K562 (cell line): Measurements from ENCODE around the gene SLC12A9. TPM values are rescaled to one million over a fixed set of nuclear protein-coding genes. Genes with fewer than 3 reads are reported as not detected.

Experiments used
- BRF2 ChIP-seq: IDR thresholded peaks from 3 replicates; pipeline ENCODE4 v1.6.1; 2011; ENCODE audit warnings: borderline replicate concordance, mild to moderate bottlenecking; ENCODE audit not compliant: insufficient read length, insufficient read depth
- CTCFL ChIP-seq: IDR thresholded peaks from 2 replicates; pipeline ENCODE4 v1.6.1; 2011; ENCODE audit warnings: borderline replicate concordance, low read depth, mild to moderate bottlenecking, moderate library complexity, low read length; ENCODE audit not compliant: insufficient read depth, poor library complexity, severe bottlenecking
- ILF3 ChIP-seq: fragments of 450-650 bp; IDR thresholded peaks from 2 replicates; pipeline ENCODE4 v1.6.1; 2018; ENCODE audit warnings: antibody characterized with exemption, mild to moderate bottlenecking, moderate library complexity, borderline replicate concordance
- LCOR ChIP-seq: sonication (generic); formaldehyde crosslinking; IDR thresholded peaks from 2 replicates; pipeline ENCODE4 v1.8.0; 2022; ENCODE audit warnings: mild to moderate bottlenecking, missing genetic modification reagents
- MLX ChIP-seq, 2 experiments: fragments of 450-650 bp in 1 of 2; sonication (generic) in 1 of 2; formaldehyde crosslinking; conservative IDR thresholded peaks; 2 replicates each; pipeline versions ENCODE4 v1.4.0 to v1.8.1; 2020 to 2022; ENCODE audit warnings: mild to moderate bottlenecking in 1 of 2, missing genetic modification reagents in 1 of 2
- NR3C1 ChIP-seq: sonication (generic); formaldehyde crosslinking; IDR thresholded peaks from 2 replicates; pipeline ENCODE4 v1.8.1; 2022; ENCODE audit warnings: missing genetic modification reagents
- PHB ChIP-seq: fragments of 250-450 bp; sonication (Bioruptor Pico); IDR thresholded peaks from 2 replicates; pipeline ENCODE4 v1.5.0; 2021
- SREBF2 ChIP-seq: sonication (generic); formaldehyde crosslinking; IDR thresholded peaks from 2 replicates; pipeline ENCODE4 v1.4.0; 2020; ENCODE audit warnings: mild to moderate bottlenecking, missing genetic modification reagents
- TRIM24 ChIP-seq, 2 experiments: fragments of 450-650 bp; IDR thresholded peaks; 2 replicates each; pipeline ENCODE4 v1.6.1; 2016
- ZNF24 ChIP-seq: fragments of 450-650 bp; IDR thresholded peaks from 2 replicates; pipeline ENCODE4 v1.6.1; 2016
- ZNF398 ChIP-seq: fragments of 250-450 bp; sonication (Bioruptor Pico); IDR thresholded peaks from 2 replicates; pipeline ENCODE4 v1.8.0; 2021; ENCODE audit warnings: moderate library complexity, mild to moderate bottlenecking, inconsistent platforms
- ZNF41 ChIP-seq: fragments of 250-450 bp; sonication (Bioruptor Pico); conservative IDR thresholded peaks from 2 replicates; pipeline ENCODE4 v1.4.0; 2020; ENCODE audit warnings: mild to moderate bottlenecking
- polyA plus RNA-seq, 8 experiments: library from polyadenylated mRNA; depleted of rRNA in 4 of 8; stranded (reverse) in 5 of 8; unstranded in 3 of 8; fragments of >200 nt; fragmentation: Nextera tagmentation in 2 of 8; fragmentation: Illumina TruSeq in 1 of 8; extraction: Ambion mirVana in 2 of 8; extraction: Trizol in 1 of 8; gene quantifications; 2 replicates each; pipeline versions ENCODE4 v1.2.1 to v1.2.3, GENCODE V29; 2011 to 2014; ENCODE audit warnings: inconsistent platforms in 1 of 8, missing spikeins in 1 of 8
- total RNA-seq, 7 experiments: library from RNA; depleted of rRNA in 6 of 7; stranded (reverse); fragments of >200 nt in 6 of 7; fragmentation: Illumina TruSeq in 2 of 7; extraction: Trizol in 2 of 7; gene quantifications; 2 replicates each; pipeline versions ENCODE4 v1.2.1 to v1.2.3, GENCODE V29; 2011 to 2021; ENCODE audit warnings: low replicate concordance in 1 of 7
- TF ChIP-seq, protein P1 (sequence below): sonication (generic); formaldehyde crosslinking; IDR thresholded peaks from 2 replicates; pipeline ENCODE4 v1.8.0; 2023; ENCODE audit warnings: mild to moderate bottlenecking, missing genetic modification reagents
- TF ChIP-seq, protein P2 (sequence below), 3 experiments: IDR thresholded peaks in 2 of 3; conservative IDR thresholded peaks in 1 of 3; 2 replicates each; pipeline ENCODE4 v1.5.1; 2011 to 2012; ENCODE audit warnings: low read length in 3 of 3, mild to moderate bottlenecking in 3 of 3, control low read depth in 2 of 3, improper control_type of control experiment in 1 of 3, inconsistent platforms in 1 of 3, low read depth in 1 of 3, mixed read lengths in 1 of 3, moderate library complexity in 1 of 3; ENCODE audit not compliant: insufficient read depth in 2 of 3

SLC12A9 gene
- total and polyA plus RNA-seq, 9 of the 15 experiments (the other 6 are each of a cell fraction or from before 2014, with no cell fraction given), result 0.06 to 20.2 (median 10.7) TPM

DNA sequence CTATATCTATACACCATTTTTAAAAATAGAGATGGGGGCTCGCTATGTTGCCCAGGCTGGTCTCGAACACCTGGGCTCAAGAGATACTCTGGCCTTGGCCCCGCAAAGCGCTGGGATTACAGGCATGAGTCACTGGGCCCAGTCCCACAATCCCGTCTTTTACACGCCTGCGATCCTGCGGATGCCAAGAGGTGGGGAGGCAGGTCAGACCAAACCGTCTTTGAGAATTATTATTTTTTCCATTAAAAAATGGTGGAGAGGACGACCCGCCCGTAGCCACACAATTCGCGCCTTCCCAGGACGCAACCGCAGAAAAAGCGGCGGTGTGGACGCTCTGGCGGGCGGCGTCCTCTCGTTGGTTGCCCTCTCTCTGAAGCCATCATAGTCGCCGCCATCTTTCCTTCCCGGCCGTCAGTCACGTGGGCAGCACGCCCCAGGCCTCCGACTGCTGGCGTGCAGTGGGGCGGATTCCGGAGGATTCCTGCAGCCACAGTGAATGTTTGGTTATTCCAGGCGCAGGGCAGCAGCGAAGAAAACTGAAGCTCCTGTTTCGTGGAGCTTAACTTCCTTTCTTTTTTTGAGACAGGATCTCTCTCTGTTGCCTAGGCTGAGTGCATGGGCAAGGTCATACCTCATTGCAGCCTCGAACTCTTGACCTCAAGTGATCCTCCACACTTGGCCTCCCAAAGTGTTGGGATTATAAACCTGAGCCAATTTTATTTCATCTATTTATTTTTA, 15.2 kb upstream of the SLC12A9 start (continued):
- no peak for TF ChIP-seq SREBF2 (CRISPR knock-in tag)
- TF ChIP-seq ZNF24, result 0 out of 2 replicates have a peak, but pooled peaks have one; percentile 47
- peak; percentile 51 for TF ChIP-seq CTCFL
- peak in 1 of 2 experiments; percentile 45; a peak in 1 of 4 replicates for TF ChIP-seq TRIM24 (IDR thresholded peaks at IDR 0.05)
- TF ChIP-seq, protein P1, sequence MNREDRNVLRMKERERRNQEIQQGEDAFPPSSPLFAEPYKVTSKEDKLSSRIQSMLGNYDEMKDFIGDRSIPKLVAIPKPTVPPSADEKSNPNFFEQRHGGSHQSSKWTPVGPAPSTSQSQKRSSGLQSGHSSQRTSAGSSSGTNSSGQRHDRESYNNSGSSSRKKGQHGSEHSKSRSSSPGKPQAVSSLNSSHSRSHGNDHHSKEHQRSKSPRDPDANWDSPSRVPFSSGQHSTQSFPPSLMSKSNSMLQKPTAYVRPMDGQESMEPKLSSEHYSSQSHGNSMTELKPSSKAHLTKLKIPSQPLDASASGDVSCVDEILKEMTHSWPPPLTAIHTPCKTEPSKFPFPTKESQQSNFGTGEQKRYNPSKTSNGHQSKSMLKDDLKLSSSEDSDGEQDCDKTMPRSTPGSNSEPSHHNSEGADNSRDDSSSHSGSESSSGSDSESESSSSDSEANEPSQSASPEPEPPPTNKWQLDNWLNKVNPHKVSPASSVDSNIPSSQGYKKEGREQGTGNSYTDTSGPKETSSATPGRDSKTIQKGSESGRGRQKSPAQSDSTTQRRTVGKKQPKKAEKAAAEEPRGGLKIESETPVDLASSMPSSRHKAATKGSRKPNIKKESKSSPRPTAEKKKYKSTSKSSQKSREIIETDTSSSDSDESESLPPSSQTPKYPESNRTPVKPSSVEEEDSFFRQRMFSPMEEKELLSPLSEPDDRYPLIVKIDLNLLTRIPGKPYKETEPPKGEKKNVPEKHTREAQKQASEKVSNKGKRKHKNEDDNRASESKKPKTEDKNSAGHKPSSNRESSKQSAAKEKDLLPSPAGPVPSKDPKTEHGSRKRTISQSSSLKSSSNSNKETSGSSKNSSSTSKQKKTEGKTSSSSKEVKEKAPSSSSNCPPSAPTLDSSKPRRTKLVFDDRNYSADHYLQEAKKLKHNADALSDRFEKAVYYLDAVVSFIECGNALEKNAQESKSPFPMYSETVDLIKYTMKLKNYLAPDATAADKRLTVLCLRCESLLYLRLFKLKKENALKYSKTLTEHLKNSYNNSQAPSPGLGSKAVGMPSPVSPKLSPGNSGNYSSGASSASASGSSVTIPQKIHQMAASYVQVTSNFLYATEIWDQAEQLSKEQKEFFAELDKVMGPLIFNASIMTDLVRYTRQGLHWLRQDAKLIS (CRISPR knock-in tag), result no peak; the same call in 1 of the 2 replicates
- TF ChIP-seq NR3C1 (CRISPR knock-in tag), result no peak
- no peak for TF ChIP-seq ZNF398 (CRISPR knock-in tag)
- TF ChIP-seq, protein P2, sequence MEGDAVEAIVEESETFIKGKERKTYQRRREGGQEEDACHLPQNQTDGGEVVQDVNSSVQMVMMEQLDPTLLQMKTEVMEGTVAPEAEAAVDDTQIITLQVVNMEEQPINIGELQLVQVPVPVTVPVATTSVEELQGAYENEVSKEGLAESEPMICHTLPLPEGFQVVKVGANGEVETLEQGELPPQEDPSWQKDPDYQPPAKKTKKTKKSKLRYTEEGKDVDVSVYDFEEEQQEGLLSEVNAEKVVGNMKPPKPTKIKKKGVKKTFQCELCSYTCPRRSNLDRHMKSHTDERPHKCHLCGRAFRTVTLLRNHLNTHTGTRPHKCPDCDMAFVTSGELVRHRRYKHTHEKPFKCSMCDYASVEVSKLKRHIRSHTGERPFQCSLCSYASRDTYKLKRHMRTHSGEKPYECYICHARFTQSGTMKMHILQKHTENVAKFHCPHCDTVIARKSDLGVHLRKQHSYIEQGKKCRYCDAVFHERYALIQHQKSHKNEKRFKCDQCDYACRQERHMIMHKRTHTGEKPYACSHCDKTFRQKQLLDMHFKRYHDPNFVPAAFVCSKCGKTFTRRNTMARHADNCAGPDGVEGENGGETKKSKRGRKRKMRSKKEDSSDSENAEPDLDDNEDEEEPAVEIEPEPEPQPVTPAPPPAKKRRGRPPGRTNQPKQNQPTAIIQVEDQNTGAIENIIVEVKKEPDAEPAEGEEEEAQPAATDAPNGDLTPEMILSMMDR (IDR thresholded peaks at IDR 0.05 in 2 of 3, conservative IDR thresholded peaks at IDR 0.05 in 1 of 3; ENCODE audit: insufficient read depth in 2 of 3, low read depth in 1 of 3, low read length in 3 of 3), result no peak
- no peak for TF ChIP-seq BRF2
- no peak for TF ChIP-seq ZNF41
- TF ChIP-seq ILF3, result no peak
- peak; percentile 78 for TF ChIP-seq LCOR (CRISPR knock-in tag)
- TF ChIP-seq PHB (CRISPR knock-in tag), result no peak
- peak; percentile 89 to 92 for TF ChIP-seq MLX (CRISPR knock-in tag; conservative IDR thresholded peaks at IDR 0.05)
